H9 (cell line): Measurements from ENCODE around the gene RASIP1. TPM values are rescaled to one million over a fixed set of nuclear protein-coding genes. Genes with fewer than 3 reads are reported as not detected.
A peak's percentile ranks its signal among the peaks of the same experiment; 100 is the strongest.

Source experiments
- DNase-seq: peaks from one replicate; pipeline ENCODE4 v3.0.0-alpha.2; 2017
- H2AFZ ChIP-seq: one replicate; pipeline ENCODE4 v1.6.1; 2013; ENCODE audit warnings: mild to moderate bottlenecking, low read length, control low read depth, moderate library complexity
- H2AK5ac ChIP-seq: 2 replicates; pipeline ENCODE4 v1.6.1; 2013; ENCODE audit warnings: low read length, control low read depth, mixed read lengths; ENCODE audit not compliant: insufficient read length
- H2BK120ac ChIP-seq: one replicate; pipeline ENCODE4 v1.6.1; 2013; ENCODE audit warnings: low read depth, mild to moderate bottlenecking, low read length, control low read depth, inconsistent platforms; ENCODE audit not compliant: poor library complexity, severe bottlenecking
- H2BK12ac ChIP-seq: 2 replicates; pipeline ENCODE4 v1.6.1; 2013; ENCODE audit warnings: low read length, control low read depth, mixed read lengths, low read depth; ENCODE audit not compliant: insufficient read length
- H2BK15ac ChIP-seq: 2 replicates; pipeline ENCODE4 v1.6.1; 2013; ENCODE audit warnings: low read depth, low read length, control low read depth
- H2BK20ac ChIP-seq: one replicate; pipeline ENCODE4 v1.6.1; 2013; ENCODE audit warnings: low read depth, mild to moderate bottlenecking, low read length, control low read depth, inconsistent platforms; ENCODE audit not compliant: poor library complexity, severe bottlenecking
- H2BK5ac ChIP-seq: 2 replicates; pipeline ENCODE4 v1.6.1; 2013; ENCODE audit warnings: low read length, control low read depth, mixed read lengths; ENCODE audit not compliant: insufficient read length
- H3K14ac ChIP-seq: 2 replicates; pipeline ENCODE4 v1.6.1; 2013; ENCODE audit warnings: low read length, control low read depth; ENCODE audit not compliant: insufficient read depth
- H3K18ac ChIP-seq: 2 replicates; pipeline ENCODE4 v1.6.1; 2013; ENCODE audit warnings: low read depth, mild to moderate bottlenecking, mixed read lengths, low read length, control low read depth; ENCODE audit not compliant: insufficient read length
- H3K23ac ChIP-seq: 2 replicates; pipeline ENCODE4 v1.6.1; 2013; ENCODE audit warnings: low read length, control low read depth, mixed read lengths, low read depth; ENCODE audit not compliant: insufficient read length
- H3K23me2 ChIP-seq: 2 replicates; pipeline ENCODE4 v1.6.1; 2013; ENCODE audit warnings: low read depth, mild to moderate bottlenecking, mixed read lengths, low read length, control low read depth; ENCODE audit not compliant: insufficient read length, poor library complexity, severe bottlenecking
- H3K27ac ChIP-seq: 2 replicates; pipeline ENCODE4 v1.5.1; 2013; ENCODE audit warnings: low read length, control low read depth, mixed read lengths, low read depth; ENCODE audit not compliant: insufficient read length
- H3K27me3 ChIP-seq: 2 replicates; pipeline ENCODE4 v1.6.1; 2013; ENCODE audit warnings: low read length, control low read depth, inconsistent platforms; ENCODE audit not compliant: insufficient read depth
- H3K4ac ChIP-seq: 2 replicates; pipeline ENCODE4 v1.6.1; 2013; ENCODE audit warnings: low read depth, mild to moderate bottlenecking, control low read depth, inconsistent platforms, low read length, moderate library complexity
- H3K4me1 ChIP-seq: 2 replicates; pipeline ENCODE4 v1.6.1; 2013; ENCODE audit warnings: low read length, control low read depth, inconsistent platforms; ENCODE audit not compliant: insufficient read depth
- H3K4me2 ChIP-seq: 2 replicates; pipeline ENCODE4 v1.6.1; 2013; ENCODE audit warnings: low read length, control low read depth, mixed read lengths; ENCODE audit not compliant: insufficient read length, insufficient read depth
- H3K56ac ChIP-seq: 2 replicates; pipeline ENCODE4 v1.6.1; 2013; ENCODE audit warnings: low read depth, mild to moderate bottlenecking, mixed read lengths, low read length, control low read depth; ENCODE audit not compliant: insufficient read length
- H3K79me1 ChIP-seq: 2 replicates; pipeline ENCODE4 v1.6.1; 2013; ENCODE audit warnings: low read depth, mild to moderate bottlenecking, moderate library complexity, low read length, control low read depth, inconsistent platforms; ENCODE audit not compliant: insufficient read depth, poor library complexity, severe bottlenecking
- H3K79me2 ChIP-seq: 2 replicates; pipeline ENCODE4 v1.6.1; 2013; ENCODE audit warnings: low read length, control low read depth, inconsistent platforms; ENCODE audit not compliant: insufficient read depth
- H3K9ac ChIP-seq: 2 replicates; pipeline ENCODE4 v1.6.1; 2013; ENCODE audit warnings: low read length, control low read depth, mixed read lengths; ENCODE audit not compliant: insufficient read length; ENCODE audit errors: extremely low read depth
- H3K9me3 ChIP-seq: one replicate; pipeline ENCODE4 v1.6.1; 2013; ENCODE audit warnings: low read depth, low read length, inconsistent platforms; ENCODE audit not compliant: control insufficient read depth
- H3T11ph ChIP-seq: one replicate; pipeline ENCODE4 v1.6.1; 2013; ENCODE audit warnings: mild to moderate bottlenecking, low read length, control low read depth, inconsistent platforms
- H4K20me1 ChIP-seq: one replicate; pipeline ENCODE4 v1.6.1; 2013; ENCODE audit not compliant: control insufficient read depth, insufficient read length, insufficient read depth
- H4K5ac ChIP-seq: 2 replicates; pipeline ENCODE4 v1.6.1; 2013; ENCODE audit warnings: low read depth, mild to moderate bottlenecking, mixed read lengths, low read length, control low read depth; ENCODE audit not compliant: insufficient read length
- H4K8ac ChIP-seq: replicated peaks from 2 replicates; pipeline ENCODE4 v1.6.1; 2013; ENCODE audit warnings: low read length, control low read depth, mixed read lengths, low read depth; ENCODE audit not compliant: insufficient read length
- H4K91ac ChIP-seq: 2 replicates; pipeline ENCODE4 v1.6.1; 2013; ENCODE audit warnings: low read depth, mild to moderate bottlenecking, moderate library complexity, mixed read lengths, low read length, control low read depth; ENCODE audit not compliant: insufficient read length
- H3K27ac Mint-ChIP-seq, 3 experiments: 2 replicates in 2 of 3; 3 replicates in 1 of 3; pipeline ENCODE4 v1.8.0; 2020 to 2021; ENCODE audit warnings: mixed read lengths in 3 of 3, mild to moderate bottlenecking in 1 of 3, moderate library complexity in 1 of 3
- H3K27me3 Mint-ChIP-seq: 2 replicates; pipeline ENCODE4 v1.8.0; 2021; ENCODE audit warnings: low read depth, mild to moderate bottlenecking, moderate library complexity, mixed read lengths
- H3K36me3 Mint-ChIP-seq, 3 experiments: 2 replicates in 2 of 3; 3 replicates in 1 of 3; pipeline ENCODE4 v1.8.0; 2020 to 2021; ENCODE audit warnings: low read depth in 3 of 3, mixed read lengths in 3 of 3; ENCODE audit not compliant: insufficient read depth in 1 of 3
- H3K4me1 Mint-ChIP-seq, 2 experiments: 2 replicates each; pipeline ENCODE4 v1.8.0; 2020; ENCODE audit warnings: mixed read lengths in 2 of 2
- H3K4me3 Mint-ChIP-seq, 2 experiments: 2 replicates in 1 of 2; 3 replicates in 1 of 2; pipeline ENCODE4 v1.8.0; 2020 to 2021; ENCODE audit warnings: mild to moderate bottlenecking in 2 of 2, mixed read lengths in 2 of 2, moderate library complexity in 1 of 2
- H3K9me3 Mint-ChIP-seq, 2 experiments: 2 replicates in 1 of 2; 3 replicates in 1 of 2; pipeline ENCODE4 v1.8.0; 2020; ENCODE audit warnings: mild to moderate bottlenecking in 2 of 2, mixed read lengths in 2 of 2, moderate library complexity in 1 of 2
- WGBS: extraction: QIAGEN DNeasy Blood & Tissue Kit; methylation state at CpG from one replicate; pipeline ENCODE4 v1.1.7; 2013; ENCODE audit warnings: missing lambda C conversion rate, low lambda C conversion rate, mixed read lengths; ENCODE audit not compliant: insufficient read length; ENCODE audit errors: extremely low coverage; 5-methylcytosine and 5-hydroxymethylcytosine counted together
- total RNA-seq: library from RNA; stranded (reverse); gene quantifications from 2 replicates; pipeline ENCODE4 v1.2.1, GENCODE V29; 2021
- TF ChIP-seq, protein P1 (sequence below): fragments of 200-600 bp; sonication (generic); conservative IDR thresholded peaks from 3 replicates; pipeline ENCODE4 v1.8.0; 2021; ENCODE audit warnings: antibody characterized with exemption, mild to moderate bottlenecking

The RASIP1 gene
- total RNA-seq, 1 experiment from 2014 or later, result 2.4 TPM

DNA sequence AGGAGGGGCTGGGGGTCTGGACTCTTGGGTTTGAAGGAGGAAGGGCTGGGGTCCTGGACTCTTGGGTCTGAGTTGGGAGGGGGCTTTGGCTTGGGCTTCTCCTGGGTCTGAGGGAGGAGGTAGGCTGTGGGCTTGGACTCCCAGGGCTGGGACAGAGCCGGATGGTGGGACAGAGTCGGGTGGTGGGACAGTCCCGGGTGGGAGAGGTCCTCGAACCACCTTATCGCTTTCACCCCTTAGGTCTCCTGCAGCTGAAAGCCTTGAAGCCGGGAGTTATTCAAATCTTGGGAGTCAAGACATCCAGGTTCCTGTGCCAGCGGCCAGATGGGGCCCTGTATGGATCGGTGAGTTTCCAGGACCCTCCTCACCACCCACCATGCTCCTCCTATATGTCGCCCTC lies 16.3 kb upstream of the RASIP1 start:
- H4K91ac ChIP-seq, result no peak overlapping the region
- no peak overlapping the region; a peak in 1 of 7 replicates for H3K27ac Mint-ChIP-seq
- H3K79me2 ChIP-seq, result no peaks in the 10 kb centered on the region
- no CpG with 5 or more reads among the region's 9 CpGs for WGBS
- H3T11ph ChIP-seq, result no peak overlapping the region
- no peaks in the 10 kb centered on the region; a peak in 1 of 5 replicates for H3K9me3 Mint-ChIP-seq
- no peak overlapping the region for H3K23ac ChIP-seq
- H2BK120ac ChIP-seq, result no peak overlapping the region
- no peaks in the 10 kb centered on the region for H4K20me1 ChIP-seq
- H3K14ac ChIP-seq, result 0 out of 2 replicates have a peak overlapping the region, but pooled peaks have one; percentile 53
- no peak overlapping the region for H3K4me3 Mint-ChIP-seq
- H4K5ac ChIP-seq, result no peak overlapping the region
- H3K36me3 Mint-ChIP-seq, result no peaks in the 10 kb centered on the region
- no peak overlapping the region for H2AFZ ChIP-seq
- H3K9ac ChIP-seq, result no peak overlapping the region
- DNase-seq, result no peak
- no peak overlapping the region for H3K4ac ChIP-seq
- H2BK5ac ChIP-seq, result no peak overlapping the region
- peaks cover 8% of the 10 kb centered on the region for H3K23me2 ChIP-seq
- H3K9me3 ChIP-seq, result no peaks in the 10 kb centered on the region
- H3K4me2 ChIP-seq, result no peak overlapping the region
- peaks cover 24% of the 10 kb centered on the region for H3K27me3 Mint-ChIP-seq
- H3K18ac ChIP-seq, result no peak overlapping the region
- no peaks in the 10 kb centered on the region for H3K27me3 ChIP-seq
- no peak overlapping the region for H2BK20ac ChIP-seq
- H4K8ac ChIP-seq, result no peak overlapping the region
- no peak overlapping the region for H2BK15ac ChIP-seq
- no peak overlapping the region for H3K56ac ChIP-seq
- TF ChIP-seq, protein P1, sequence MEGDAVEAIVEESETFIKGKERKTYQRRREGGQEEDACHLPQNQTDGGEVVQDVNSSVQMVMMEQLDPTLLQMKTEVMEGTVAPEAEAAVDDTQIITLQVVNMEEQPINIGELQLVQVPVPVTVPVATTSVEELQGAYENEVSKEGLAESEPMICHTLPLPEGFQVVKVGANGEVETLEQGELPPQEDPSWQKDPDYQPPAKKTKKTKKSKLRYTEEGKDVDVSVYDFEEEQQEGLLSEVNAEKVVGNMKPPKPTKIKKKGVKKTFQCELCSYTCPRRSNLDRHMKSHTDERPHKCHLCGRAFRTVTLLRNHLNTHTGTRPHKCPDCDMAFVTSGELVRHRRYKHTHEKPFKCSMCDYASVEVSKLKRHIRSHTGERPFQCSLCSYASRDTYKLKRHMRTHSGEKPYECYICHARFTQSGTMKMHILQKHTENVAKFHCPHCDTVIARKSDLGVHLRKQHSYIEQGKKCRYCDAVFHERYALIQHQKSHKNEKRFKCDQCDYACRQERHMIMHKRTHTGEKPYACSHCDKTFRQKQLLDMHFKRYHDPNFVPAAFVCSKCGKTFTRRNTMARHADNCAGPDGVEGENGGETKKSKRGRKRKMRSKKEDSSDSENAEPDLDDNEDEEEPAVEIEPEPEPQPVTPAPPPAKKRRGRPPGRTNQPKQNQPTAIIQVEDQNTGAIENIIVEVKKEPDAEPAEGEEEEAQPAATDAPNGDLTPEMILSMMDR, result no peak
- H2AK5ac ChIP-seq, result no peak overlapping the region
- no peaks in the 10 kb centered on the region for H3K79me1 ChIP-seq
- H2BK12ac ChIP-seq, result no peak overlapping the region
- H3K4me1 ChIP-seq, result peaks cover 8% of the 10 kb centered on the region; the same call in 1 of the 2 replicates
- peaks cover 29 to 43% of the 10 kb centered on the region in 2 experiments for H3K4me1 Mint-ChIP-seq
- no peak overlapping the region for H3K27ac ChIP-seq
